GM12891 (cell line): ENCODE measurements around the gene DYSF.

Experiments used
- PAX5 ChIP-seq: IDR thresholded peaks from 2 replicates; pipeline ENCODE4 v1.6.1; 2011; ENCODE audit warnings: low read length, moderate library complexity, mild to moderate bottlenecking; ENCODE audit not compliant: insufficient read depth, severe bottlenecking
- POLR2A ChIP-seq: IDR thresholded peaks from 2 replicates; pipeline ENCODE4 v1.6.1; 2011; ENCODE audit warnings: low read depth, low read length, control low read depth
- POLR2AphosphoS5 ChIP-seq: IDR thresholded peaks from 2 replicates; pipeline ENCODE4 v1.6.1; 2011; ENCODE audit warnings: low read depth, low read length, control low read depth
- POU2F2 ChIP-seq: IDR thresholded peaks from 2 replicates; pipeline ENCODE4 v1.6.1; 2011; ENCODE audit warnings: low read depth, mild to moderate bottlenecking, control low read depth, low read length, moderate library complexity
- SPI1 ChIP-seq: IDR thresholded peaks from 2 replicates; pipeline ENCODE4 v1.6.1; 2011; ENCODE audit warnings: low read depth, low read length, control low read depth
- TAF1 ChIP-seq: IDR thresholded peaks from 2 replicates; pipeline ENCODE4 v1.6.1; 2011; ENCODE audit warnings: low read depth, low read length, control low read depth

DNA sequence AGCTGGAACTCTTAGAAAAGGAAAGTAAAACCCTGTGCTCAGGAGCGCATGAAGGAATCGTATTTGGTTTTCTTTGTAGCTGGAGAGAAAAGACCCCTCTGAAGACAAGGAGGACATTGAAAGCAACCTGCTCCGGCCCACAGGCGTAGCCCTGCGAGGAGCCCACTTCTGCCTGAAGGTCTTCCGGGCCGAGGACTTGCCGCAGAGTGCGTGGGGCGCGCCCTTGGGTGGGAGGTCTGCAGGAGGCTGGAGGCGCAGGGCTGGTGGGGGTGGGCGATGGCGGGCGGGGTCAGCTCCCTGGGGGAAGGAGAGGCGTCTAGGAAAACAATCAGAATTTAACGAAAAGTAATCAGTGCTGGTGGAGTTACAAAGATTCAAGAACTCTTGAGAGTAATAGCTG lies 72.8 kb downstream of the DYSF start:
- no peak for TF ChIP-seq POLR2A
- TF ChIP-seq POLR2AphosphoS5, result no peak
- no peak for TF ChIP-seq TAF1
- TF ChIP-seq SPI1, result no peak
- no peak for TF ChIP-seq POU2F2
- no peak for TF ChIP-seq PAX5
